ENCODE results near the gene TTLL9.

Gene TTLL9

GRCh38 chr20:31945785-31946184 lies 75.4 kb downstream of the TTLL9 start:
- no peak for DNase-seq (ENCODE audit: low read depth)

GRCh38 chr20:31948008-31948407 lies 77.6 kb downstream of the TTLL9 start:
- DNase-seq (ENCODE audit: low read depth) = no peak

GRCh38 chr20:31949877-31950646 lies 79.6 kb downstream of the TTLL9 start:
- no peak for DNase-seq (ENCODE audit: low read depth)

GRCh38 chr20:31951203-31951529 lies 80.7 kb downstream of the TTLL9 start:
- DNase-seq (ENCODE audit: low read depth) = no peak

- DNase-seq (ENCODE audit: low read depth) = peak; percentile 92
Measured at GRCh38 chr20:31951530-31952453, 81.4 kb downstream of the TTLL9 start, which contains the start of gene PDRG1. PDRG1 (minus strand) TSS chr20:31952046; CDS start chr20:31951961, 85 bp downstream.

GRCh38 chr20:31953556-31954148 lies 83.2 kb downstream of the TTLL9 start:
- no peak for DNase-seq (ENCODE audit: low read depth)

- no peak for DNase-seq (ENCODE audit: low read depth)
Measured at GRCh38 chr20:31954500-31954899, 84.1 kb downstream of the TTLL9 start.

- DNase-seq (ENCODE audit: low read depth) = no peak
Measured at GRCh38 chr20:31956556-31957526, 86.4 kb downstream of the TTLL9 start.

- no peak for DNase-seq (ENCODE audit: low read depth)
Measured at GRCh38 chr20:31962761-31963160, 92.3 kb downstream of the TTLL9 start.

- DNase-seq (ENCODE audit: low read depth) = no peak
Measured at GRCh38 chr20:31963889-31964288, 93.5 kb downstream of the TTLL9 start.

GRCh38 chr20:31966991-31967655 lies 96.7 kb downstream of the TTLL9 start:
- no peak for DNase-seq (ENCODE audit: low read depth)

GRCh38 chr20:31967830-31968249 lies 97.4 kb downstream of the TTLL9 start, which contains the start of gene XKR7:
XKR7 (plus strand) TSS chr20:31968151; CDS start chr20:31968176, 25 bp downstream.
- DNase-seq (ENCODE audit: low read depth) = no peak

- no peak for DNase-seq (ENCODE audit: low read depth)
Measured at GRCh38 chr20:31968291-31969126, 98.1 kb downstream of the TTLL9 start.

GRCh38 chr20:31969991-31970390 lies 99.6 kb downstream of the TTLL9 start:
- DNase-seq (ENCODE audit: low read depth) = no peak

- no peak for DNase-seq (ENCODE audit: low read depth)
Measured at GRCh38 chr20:31972471-31973021, 102.1 kb downstream of the TTLL9 start.

- no peak for DNase-seq (ENCODE audit: low read depth)
Measured at GRCh38 chr20:31974296-31974695, 103.9 kb downstream of the TTLL9 start.

- no peak for DNase-seq (ENCODE audit: low read depth)
Measured at GRCh38 chr20:31974951-31975487, 104.6 kb downstream of the TTLL9 start.

- DNase-seq (ENCODE audit: low read depth) = no peak
Measured at GRCh38 chr20:31975874-31976273, 105.4 kb downstream of the TTLL9 start.

GRCh38 chr20:31977080-31977479 lies 106.6 kb downstream of the TTLL9 start:
- no peak for DNase-seq (ENCODE audit: low read depth)

All from GM04504 (cell line).